ENCODE results near the gene RECK. TPM values are rescaled to one million over a fixed set of nuclear protein-coding genes. Genes with fewer than 3 reads are reported as not detected.
"Not testable (repeated sequence)": the region's sequence is repeated elsewhere in the genome, so short reads cannot be mapped to it uniquely, and the experiment has no call there.

RECK gene
- total RNA-seq, 1 donor from 2014 or later: 15.1 TPM

DNA sequence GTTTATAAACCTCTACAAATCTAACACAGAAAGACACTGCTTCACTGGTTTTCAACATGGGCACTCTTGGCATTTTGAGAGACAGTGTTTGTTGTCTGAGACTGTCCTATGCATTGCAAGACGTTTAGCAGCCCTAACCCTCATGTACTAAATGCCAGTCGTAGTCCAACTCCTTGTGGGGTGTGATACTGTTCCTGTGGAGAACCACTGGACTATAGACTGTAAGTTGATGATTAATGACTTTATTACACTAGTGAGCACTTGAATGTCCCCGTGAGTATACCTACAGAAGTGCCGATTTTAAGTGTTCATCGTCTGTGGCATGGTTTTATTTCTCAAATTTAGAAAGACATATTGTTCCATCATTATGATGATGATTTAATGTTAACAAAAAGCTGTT, 46.2 kb downstream of the RECK start:
- TF ChIP-seq, protein P1, sequence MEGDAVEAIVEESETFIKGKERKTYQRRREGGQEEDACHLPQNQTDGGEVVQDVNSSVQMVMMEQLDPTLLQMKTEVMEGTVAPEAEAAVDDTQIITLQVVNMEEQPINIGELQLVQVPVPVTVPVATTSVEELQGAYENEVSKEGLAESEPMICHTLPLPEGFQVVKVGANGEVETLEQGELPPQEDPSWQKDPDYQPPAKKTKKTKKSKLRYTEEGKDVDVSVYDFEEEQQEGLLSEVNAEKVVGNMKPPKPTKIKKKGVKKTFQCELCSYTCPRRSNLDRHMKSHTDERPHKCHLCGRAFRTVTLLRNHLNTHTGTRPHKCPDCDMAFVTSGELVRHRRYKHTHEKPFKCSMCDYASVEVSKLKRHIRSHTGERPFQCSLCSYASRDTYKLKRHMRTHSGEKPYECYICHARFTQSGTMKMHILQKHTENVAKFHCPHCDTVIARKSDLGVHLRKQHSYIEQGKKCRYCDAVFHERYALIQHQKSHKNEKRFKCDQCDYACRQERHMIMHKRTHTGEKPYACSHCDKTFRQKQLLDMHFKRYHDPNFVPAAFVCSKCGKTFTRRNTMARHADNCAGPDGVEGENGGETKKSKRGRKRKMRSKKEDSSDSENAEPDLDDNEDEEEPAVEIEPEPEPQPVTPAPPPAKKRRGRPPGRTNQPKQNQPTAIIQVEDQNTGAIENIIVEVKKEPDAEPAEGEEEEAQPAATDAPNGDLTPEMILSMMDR (IDR thresholded peaks at IDR 0.05; ENCODE audit: unreplicated experiment): no peak
- Mint-ChIP-seq H3K4me3 (no peak overlapping the region), H3K27ac (no peak overlapping the region), H3K27me3 (ENCODE audit: low read depth) (no peaks in the 10 kb centered on the region), H3K9me3 (peaks cover 6% of the 10 kb centered on the region), H3K36me3 (peaks cover 18% of the 10 kb centered on the region), H3K4me1 (peaks cover 10% of the 10 kb centered on the region)
- no peak for DNase-seq (ENCODE audit: low spot score in 2 of 2, unreplicated experiment in 2 of 2)

DNA sequence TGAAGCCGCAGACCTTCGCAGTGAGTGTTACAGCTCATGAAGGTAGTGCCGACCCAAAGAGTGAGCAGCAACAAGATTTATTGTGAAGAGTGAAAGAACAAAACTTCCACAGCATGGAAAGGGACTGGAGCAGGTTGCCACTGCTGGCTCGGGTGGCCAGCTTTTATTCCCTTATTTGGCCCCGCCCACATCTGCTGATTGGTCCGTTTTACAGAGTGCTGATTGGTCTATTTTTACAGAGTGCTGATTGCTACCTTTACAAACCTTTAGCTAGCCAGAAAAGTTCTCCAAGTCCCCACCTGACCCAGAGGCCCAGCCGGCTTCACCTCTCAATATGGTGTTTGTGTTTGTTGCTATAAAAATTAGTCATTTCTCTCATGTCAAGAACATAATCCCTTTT, 49.7 kb downstream of the RECK start:
- peaks cover 10% of the 10 kb centered on the region for H3K4me1 Mint-ChIP-seq
- TF ChIP-seq, protein P1 (IDR thresholded peaks at IDR 0.05; ENCODE audit: unreplicated experiment): no peak

DNA sequence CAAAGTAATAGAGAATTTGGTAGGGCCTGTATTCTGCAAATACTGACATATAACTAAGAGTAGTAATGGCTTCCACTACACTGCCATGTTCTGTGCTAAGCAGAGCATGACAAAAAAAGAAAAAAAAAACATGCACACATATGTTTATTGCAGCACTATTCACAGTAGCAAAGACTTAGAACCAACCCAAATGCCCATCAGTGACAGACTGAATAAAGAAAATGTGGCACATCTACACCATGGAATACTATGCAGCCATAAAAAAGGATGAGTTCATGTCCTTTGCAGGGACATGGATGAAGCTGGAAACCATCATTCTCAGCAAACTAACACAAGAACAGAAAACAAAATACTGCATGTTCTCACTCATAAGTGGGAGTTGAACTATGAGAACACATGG, 50.3 kb downstream of the RECK start:
- not testable (repeated sequence) for DNase-seq (ENCODE audit: low spot score in 2 of 2, unreplicated experiment in 2 of 2); H3K4me3 Mint-ChIP-seq; H3K27me3 Mint-ChIP-seq (ENCODE audit: low read depth); H3K9me3 Mint-ChIP-seq; H3K27ac Mint-ChIP-seq
- H3K4me1 Mint-ChIP-seq: peaks cover 15% of the 10 kb centered on the region
- H3K36me3 Mint-ChIP-seq: peaks cover 21% of the 10 kb centered on the region

More for the DNA sequence above, 49.7 kb downstream of the RECK start:
- no peak overlapping the region for H3K4me3 Mint-ChIP-seq
- no peak overlapping the region for H3K27ac Mint-ChIP-seq
- peaks cover 18% of the 10 kb centered on the region for H3K36me3 Mint-ChIP-seq
- peaks cover 6% of the 10 kb centered on the region for H3K9me3 Mint-ChIP-seq
- no peaks in the 10 kb centered on the region for H3K27me3 Mint-ChIP-seq (ENCODE audit: low read depth)
- DNase-seq (ENCODE audit: low spot score in 2 of 2, unreplicated experiment in 2 of 2): no peak

DNA sequence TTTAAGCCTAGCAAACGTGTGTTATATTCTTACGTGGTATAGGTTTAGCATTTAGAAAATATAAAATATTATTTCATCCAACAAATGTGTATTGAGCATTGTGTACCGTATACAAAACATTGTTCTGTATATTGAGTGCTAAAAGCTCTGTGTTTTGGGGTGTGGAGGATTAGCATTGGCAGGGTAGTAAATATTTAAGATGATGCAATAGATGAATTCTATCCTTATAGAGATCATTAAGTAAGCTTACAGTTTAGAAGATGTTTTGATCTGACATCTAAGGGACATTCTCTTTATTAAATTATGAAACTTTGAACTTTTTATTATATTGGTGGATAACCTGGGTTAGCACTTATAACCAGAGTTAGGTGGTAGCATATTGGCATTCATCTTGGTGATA, 51.3 kb downstream of the RECK start:
- H3K36me3 Mint-ChIP-seq: peaks cover 22% of the 10 kb centered on the region
- H3K9me3 Mint-ChIP-seq: peaks cover 6% of the 10 kb centered on the region
- H3K27me3 Mint-ChIP-seq (ENCODE audit: low read depth): no peaks in the 10 kb centered on the region
- DNase-seq (ENCODE audit: low spot score in 2 of 2, unreplicated experiment in 2 of 2): no peak
- H3K4me3 Mint-ChIP-seq: no peak overlapping the region
- no peak overlapping the region for H3K27ac Mint-ChIP-seq
- H3K4me1 Mint-ChIP-seq: peaks cover 15% of the 10 kb centered on the region
- TF ChIP-seq, protein P1 (IDR thresholded peaks at IDR 0.05; ENCODE audit: unreplicated experiment): no peak

DNA sequence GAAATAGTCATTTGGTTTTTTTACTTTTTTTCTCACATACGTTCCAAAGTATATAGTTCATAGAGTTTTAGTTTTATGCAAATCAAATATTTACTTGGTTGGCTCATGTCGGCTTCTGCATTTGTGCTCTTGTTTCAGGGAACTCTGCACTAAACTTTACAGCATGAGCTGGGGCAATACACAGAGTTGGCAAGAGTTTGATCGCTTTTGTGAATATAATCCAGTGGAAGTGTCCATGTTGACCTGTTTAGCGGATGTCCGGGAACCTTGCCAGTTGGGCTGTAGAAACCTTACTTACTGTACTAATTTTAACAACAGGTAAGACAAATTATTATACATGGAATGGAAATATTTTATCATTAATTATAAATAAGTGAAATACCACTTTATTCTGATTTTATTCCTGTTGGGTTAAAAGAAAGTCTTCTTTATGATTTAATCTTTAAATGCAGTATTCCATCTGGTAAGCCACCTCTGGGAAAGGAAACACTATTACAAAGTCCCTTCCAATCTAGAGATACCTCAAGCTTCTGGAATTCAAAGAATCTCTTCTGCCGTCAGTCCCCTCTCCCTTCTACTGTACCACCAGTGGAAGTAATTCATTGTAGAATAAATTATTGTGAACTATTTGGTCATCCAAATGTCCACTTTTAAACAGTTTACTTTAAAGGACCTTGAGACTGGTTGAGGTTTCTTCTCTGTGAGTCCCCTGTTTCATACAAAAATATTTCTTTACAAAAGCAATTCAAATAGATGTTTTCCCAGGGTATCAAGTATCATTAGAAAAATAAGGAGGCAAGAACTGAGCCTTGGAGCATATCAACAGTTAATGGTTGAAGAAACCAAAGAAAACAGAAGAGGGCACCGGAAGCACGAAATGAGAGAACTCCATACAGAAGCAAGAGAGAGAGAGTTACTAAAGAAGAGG, 54.6 kb downstream of the RECK start:
- peaks cover 19% of the 10 kb centered on the region for H3K36me3 Mint-ChIP-seq
- peaks cover 15% of the 10 kb centered on the region for H3K4me1 Mint-ChIP-seq
- H3K9me3 Mint-ChIP-seq: peaks cover 4% of the 10 kb centered on the region
- no peak for DNase-seq (ENCODE audit: low spot score in 2 of 2, unreplicated experiment in 2 of 2)
- TF ChIP-seq, protein P1 (IDR thresholded peaks at IDR 0.05; ENCODE audit: unreplicated experiment): no peak
- H3K27ac Mint-ChIP-seq: peak overlapping the region; percentile 94
- no peaks in the 10 kb centered on the region for H3K27me3 Mint-ChIP-seq (ENCODE audit: low read depth)
- no peak overlapping the region for H3K4me3 Mint-ChIP-seq

DNA sequence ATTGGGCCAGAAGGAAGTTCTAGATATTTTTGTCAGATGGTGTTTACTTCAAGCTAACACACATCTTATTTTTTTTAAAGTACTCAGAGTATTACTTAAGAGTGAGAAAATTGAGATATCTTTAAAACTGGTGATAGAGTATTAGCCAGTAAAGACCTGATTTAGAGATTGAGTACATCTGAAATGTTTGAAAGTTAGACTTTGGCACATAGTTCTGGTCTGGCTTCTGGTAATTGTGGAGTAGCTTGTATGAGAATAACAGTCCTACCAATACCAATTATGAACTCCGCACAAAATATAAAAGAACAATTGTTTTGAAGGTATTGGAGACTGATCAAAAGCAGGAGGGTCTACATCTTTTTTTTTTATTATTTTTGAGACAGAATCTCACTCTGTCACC, 55.3 kb downstream of the RECK start:
- TF ChIP-seq, protein P1 (IDR thresholded peaks at IDR 0.05; ENCODE audit: unreplicated experiment): no peak
- H3K9me3 Mint-ChIP-seq: no peaks in the 10 kb centered on the region
- DNase-seq (ENCODE audit: low spot score in 2 of 2, unreplicated experiment in 2 of 2): no peak
- no peak overlapping the region for H3K4me3 Mint-ChIP-seq
- no peaks in the 10 kb centered on the region for H3K27me3 Mint-ChIP-seq (ENCODE audit: low read depth)
- peaks cover 12% of the 10 kb centered on the region for H3K36me3 Mint-ChIP-seq
- H3K4me1 Mint-ChIP-seq: peaks cover 15% of the 10 kb centered on the region
- H3K27ac Mint-ChIP-seq: peak overlapping the region; percentile 94
